Cardiac fibroblast (primary cell): Measurements from ENCODE around the gene BET1L.
A peak's percentile ranks its signal among the peaks of the same experiment; 100 is the strongest.
"Not testable (repeated sequence)": the region's sequence is repeated elsewhere in the genome, so short reads cannot be mapped to it uniquely, and the experiment has no call there.

Experiments used
- DNase-seq, 2 donors: peaks; one replicate each; pipeline versions ENCODE4 v3.0.0 to v3.0.0-alpha.2; 2010; ENCODE audit warnings: low read depth in 2 of 2
- H3K4me3 ChIP-seq, 2 donors: replicated peaks in 1 of 2; 1 replicate in 1 of 2; 2 replicates in 1 of 2; pipeline ENCODE4 v1.5.1; 2011; ENCODE audit warnings: low read depth in 2 of 2, low read length in 2 of 2, mild to moderate bottlenecking in 2 of 2, moderate library complexity in 1 of 2
- TF ChIP-seq, protein P1 (sequence below): IDR thresholded peaks from one replicate; pipeline ENCODE4 v1.5.1; 2011; ENCODE audit warnings: low read depth, mild to moderate bottlenecking, low read length, inconsistent platforms

BET1L gene

DNA sequence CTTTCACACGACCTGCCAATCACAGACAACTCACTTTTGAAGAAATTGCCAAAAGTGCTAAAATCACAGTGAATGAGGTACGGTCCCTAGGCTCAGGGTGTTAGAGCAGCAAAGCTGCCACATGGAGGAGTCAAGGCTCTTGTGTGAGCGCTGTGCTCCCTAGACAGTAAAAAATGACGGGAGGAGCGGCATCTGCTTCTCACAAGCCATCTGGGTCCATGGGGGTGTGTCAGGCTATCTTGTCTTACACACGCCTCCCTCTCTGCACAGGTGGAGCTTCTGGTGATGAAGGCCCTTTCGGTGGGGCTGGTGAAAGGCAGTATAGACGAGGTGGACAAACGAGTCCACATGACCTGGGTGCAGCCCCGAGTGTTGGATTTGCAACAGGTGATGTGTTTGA is 44.4 kb upstream of the BET1L start:
- H3K4me3 ChIP-seq: no peak overlapping the region
- TF ChIP-seq, protein P1, sequence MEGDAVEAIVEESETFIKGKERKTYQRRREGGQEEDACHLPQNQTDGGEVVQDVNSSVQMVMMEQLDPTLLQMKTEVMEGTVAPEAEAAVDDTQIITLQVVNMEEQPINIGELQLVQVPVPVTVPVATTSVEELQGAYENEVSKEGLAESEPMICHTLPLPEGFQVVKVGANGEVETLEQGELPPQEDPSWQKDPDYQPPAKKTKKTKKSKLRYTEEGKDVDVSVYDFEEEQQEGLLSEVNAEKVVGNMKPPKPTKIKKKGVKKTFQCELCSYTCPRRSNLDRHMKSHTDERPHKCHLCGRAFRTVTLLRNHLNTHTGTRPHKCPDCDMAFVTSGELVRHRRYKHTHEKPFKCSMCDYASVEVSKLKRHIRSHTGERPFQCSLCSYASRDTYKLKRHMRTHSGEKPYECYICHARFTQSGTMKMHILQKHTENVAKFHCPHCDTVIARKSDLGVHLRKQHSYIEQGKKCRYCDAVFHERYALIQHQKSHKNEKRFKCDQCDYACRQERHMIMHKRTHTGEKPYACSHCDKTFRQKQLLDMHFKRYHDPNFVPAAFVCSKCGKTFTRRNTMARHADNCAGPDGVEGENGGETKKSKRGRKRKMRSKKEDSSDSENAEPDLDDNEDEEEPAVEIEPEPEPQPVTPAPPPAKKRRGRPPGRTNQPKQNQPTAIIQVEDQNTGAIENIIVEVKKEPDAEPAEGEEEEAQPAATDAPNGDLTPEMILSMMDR: no peak
- DNase-seq: no peak

DNA sequence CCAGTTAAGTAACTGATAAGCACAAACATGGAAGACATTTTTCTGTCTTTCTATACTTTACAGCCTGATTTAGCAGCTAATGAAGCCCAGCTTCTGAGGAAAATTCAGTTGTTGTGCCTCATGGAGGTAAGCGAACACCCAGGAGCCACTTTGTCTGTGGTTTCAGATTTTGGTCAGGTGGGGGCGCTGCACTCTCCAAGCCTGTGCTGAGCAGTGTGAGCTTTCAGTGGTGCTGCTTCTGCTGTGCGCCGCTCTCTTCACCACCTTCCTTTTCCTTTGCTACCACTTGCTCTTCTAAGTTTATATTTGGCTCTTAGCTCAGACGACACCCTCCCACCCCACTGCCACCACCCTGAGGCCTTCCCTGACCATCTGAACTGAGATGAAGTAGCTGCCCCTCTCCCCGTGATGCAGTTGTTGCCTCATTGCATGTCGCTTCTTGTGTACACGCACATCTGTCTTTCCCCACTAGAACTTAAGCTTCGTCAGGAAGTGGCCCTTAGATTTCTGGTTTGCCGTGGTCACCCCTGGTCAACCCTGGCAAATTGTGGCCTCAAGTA is 43.6 kb upstream of the BET1L start:
- peak; percentile 73 for DNase-seq
- H3K4me3 ChIP-seq: no peak overlapping the region
- TF ChIP-seq, protein P1: peak; percentile 70

DNA sequence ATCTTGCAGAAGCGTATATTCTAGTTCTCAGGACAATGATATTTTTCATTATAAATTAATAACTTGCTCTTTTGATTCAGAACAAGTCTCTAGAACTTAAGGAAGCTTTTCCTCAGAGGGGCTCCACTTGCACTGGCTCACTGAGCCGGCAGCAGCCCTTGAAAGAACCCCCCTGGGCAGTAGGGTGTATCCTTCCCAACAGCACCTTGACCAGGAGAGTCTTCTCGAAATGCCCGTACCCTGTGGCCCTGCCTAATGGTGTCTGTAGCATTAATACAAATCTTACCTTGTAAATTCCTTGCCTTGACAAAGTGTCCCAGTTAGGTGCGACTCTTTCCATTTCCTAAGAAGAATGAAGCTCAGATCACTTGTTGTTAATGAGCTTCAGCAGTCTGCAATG is 43.1 kb upstream of the BET1L start:
- TF ChIP-seq, protein P1: no peak
- DNase-seq: no peak
- H3K4me3 ChIP-seq: no peak overlapping the region

DNA sequence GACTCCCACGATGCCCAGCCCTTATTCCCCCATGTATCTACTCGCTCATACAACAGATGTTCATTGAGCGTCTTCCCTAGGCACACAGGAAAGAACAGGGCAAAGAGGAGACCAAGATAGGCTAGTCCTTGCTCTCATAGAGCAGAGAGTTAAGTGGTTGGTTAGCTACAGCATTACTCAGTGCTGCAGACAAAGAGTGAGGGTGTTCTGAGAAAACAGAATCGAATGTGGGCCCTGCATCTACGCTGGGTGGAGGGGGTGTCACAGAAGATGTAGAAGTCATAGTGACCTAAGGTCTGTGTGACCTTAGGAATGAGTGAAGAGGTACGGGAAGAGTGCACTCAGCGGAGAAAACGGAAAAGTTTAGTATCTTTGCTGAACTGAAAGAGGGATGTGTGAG is 41.9 kb upstream of the BET1L start:
- no peak overlapping the region for H3K4me3 ChIP-seq
- TF ChIP-seq, protein P1: no peak
- no peak for DNase-seq

- DNase-seq: no peak
- TF ChIP-seq, protein P1: no peak
- no peak overlapping the region for H3K4me3 ChIP-seq
Measured at GRCh38 chr11:244376-244775, 37.2 kb upstream of the BET1L start.

DNA sequence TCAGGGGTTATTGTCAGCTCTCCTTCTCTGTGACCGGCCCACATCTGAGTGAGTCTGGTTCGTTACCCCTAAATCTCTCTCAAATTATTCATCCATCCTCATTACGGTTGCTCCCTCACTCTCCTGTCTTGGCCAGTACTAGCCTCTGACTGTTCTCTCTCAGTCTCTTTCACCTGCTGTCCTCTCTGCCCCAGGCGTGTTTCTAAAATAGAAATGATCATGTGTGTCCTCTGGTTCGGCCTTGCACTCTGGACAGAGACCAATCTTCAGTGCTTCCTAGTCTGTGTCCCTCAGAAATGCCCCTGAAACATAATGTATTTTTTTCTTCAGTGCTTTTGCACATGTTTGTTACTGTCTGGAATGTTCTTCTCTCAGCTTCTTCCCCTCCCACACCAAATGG is 34.4 kb upstream of the BET1L start:
- TF ChIP-seq, protein P1: no peak
- no peak for DNase-seq
- H3K4me3 ChIP-seq: no peak overlapping the region

DNA sequence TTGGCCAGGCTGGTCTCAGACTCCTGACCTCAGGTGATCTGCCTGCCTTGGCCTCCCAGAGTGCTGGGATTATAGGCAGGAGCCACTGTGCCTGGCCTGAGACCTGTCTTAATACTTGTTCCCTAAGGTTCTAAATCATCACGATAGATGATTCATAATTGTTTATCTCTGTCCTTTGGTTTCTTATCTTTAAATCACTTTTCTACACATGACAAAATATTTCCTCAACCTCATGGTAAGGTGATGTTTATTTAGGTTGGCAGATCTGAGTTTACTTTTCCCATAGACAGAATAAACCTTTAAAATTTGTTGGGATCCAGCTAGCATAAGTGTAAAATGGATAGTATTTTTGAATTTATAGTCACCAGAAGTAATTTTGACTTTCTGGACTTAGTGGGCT is 33.1 kb upstream of the BET1L start:
- TF ChIP-seq, protein P1: no peak
- H3K4me3 ChIP-seq: no peak overlapping the region
- DNase-seq: no peak

GRCh38 chr11:238346-238745 is 31.1 kb upstream of the BET1L start:
- peak overlapping the region in 1 of 2 donors; percentile 96 for H3K4me3 ChIP-seq

More at GRCh38 chr11:238346-238745, 31.1 kb upstream of the BET1L start:
- DNase-seq: not testable (repeated sequence)
